NCI-H345 treated with DMSO at 0.1 percent for 48 hours (cell line): Measurements from ENCODE around the gene ABCA13.
A peak's percentile ranks its signal among the peaks of the same experiment; 100 is the strongest.

Experiments used
- DNase-seq: peaks from one replicate; lab custom pipeline; 2025; ENCODE audit not compliant: unreplicated experiment; lab: John Stamatoyannopoulos, UW

Gene ABCA13

GRCh38 chr7:48426331-48426965 lies 255.2 kb downstream of the ABCA13 start:
- DNase-seq: no peak

- DNase-seq: peak; percentile 62
Observed at GRCh38 chr7:48426966-48427555, 255.8 kb downstream of the ABCA13 start.

GRCh38 chr7:48427671-48428070 lies 256.4 kb downstream of the ABCA13 start:
- no peak for DNase-seq

- DNase-seq: no peak
Observed at GRCh38 chr7:48428091-48428684, 256.9 kb downstream of the ABCA13 start.

DNA sequence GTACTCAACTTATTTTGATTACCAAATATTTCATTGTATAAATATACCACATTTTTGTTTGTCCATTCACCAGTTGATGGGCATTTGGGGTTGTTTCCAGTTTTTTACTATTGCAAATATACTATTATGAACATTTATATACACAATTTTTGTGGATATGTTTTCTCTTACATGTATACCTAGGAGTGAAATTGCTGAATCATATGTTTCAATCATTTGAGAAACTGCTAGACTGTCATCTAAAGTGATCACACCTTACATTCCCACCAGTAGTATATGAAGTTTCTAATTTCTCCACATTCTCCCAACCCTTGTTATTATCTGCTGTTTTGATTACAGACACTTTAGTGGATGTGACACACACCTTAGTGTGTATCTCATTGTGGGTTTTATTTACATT lies 257.9 kb downstream of the ABCA13 start:
- no peak for DNase-seq

DNA sequence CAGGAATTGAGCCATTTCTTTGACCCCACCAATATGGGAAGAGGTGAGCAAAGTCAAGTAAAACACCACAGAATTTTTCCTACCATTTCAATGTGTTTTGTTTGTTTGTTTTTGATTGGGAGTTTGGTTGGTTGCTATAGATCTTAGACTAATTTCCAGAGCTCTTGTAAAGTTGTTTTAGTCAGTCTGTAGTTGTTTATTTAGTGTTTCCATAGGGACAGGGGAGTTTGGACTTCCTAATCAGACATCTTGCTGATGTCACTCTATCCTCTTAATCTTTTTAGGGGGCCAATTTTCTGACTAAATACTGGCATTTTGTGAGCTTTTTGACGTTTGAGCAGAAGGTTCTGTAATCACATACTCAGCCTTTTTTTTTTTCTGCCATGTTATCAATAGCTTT lies 266.9 kb downstream of the ABCA13 start:
- no peak for DNase-seq

DNA sequence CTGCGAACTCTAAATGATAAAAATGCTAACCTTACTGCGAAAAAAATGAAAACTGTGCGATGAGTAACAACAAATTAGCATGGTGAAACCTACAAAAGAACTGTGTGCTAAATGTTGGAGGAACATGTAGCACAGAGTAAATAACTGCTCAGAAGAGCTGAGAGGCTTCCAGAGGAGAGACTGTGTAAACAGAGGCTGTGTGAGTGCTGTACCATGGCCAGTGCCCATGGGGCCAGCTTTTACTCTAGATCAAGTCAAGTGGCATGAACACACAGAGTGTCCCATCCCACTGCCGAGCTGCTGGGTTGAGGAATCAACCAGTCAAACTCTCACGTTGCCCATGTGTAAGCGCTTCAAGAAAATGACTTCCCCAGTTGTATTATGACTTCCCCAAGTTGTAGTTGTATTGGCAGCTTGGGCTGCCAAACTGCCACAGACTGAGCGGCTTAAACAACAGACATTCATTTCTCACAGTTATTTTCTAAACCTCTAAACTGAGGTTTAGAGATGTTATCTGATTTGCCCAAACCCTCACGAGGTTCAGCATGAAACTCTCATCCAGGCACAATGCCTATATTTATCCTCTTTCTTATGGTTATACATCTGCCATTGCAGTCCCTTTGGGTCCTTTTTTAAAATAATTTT lies 270.7 kb downstream of the ABCA13 start:
- peak; percentile 28 for DNase-seq

- DNase-seq: no peak
Observed at GRCh38 chr7:48443051-48443450, 271.8 kb downstream of the ABCA13 start.

DNA sequence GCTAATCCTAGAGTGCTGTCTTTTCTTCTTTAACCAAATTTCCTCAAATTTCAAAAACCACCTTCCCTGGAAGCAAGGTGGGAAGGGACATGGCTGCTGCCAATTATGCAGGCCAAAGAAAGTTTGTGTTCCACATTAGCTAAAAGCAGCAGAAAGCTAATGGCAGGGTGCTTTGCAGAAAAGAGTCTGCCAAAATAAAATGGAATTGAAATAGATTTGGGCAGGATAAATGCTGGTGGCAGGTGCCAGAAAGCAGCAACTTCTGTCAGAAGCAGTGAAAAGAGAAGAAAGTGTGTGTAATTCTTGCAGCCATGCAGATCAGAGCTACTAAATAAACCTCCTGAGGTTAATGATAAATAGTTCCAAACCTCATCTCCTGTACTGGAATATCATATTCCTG lies 275.5 kb downstream of the ABCA13 start:
- no peak for DNase-seq

DNA sequence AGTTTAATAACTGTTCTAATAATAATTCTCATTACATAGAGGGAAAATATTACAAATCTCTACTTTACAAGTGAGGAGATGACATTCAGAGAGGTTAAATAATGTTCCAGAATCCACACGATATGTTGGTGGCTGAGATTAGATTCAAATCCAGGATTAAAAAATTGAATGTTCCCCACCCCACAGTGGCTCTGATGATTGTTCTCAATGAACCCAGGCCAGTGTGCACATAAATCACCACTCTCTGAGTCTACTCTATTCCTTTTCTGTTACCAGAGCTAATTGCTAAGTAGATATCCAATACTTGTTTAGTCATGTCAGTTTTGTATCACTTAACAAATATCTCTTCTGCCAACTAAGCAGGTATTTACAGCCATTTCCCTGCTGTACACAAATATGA lies 281.0 kb downstream of the ABCA13 start:
- DNase-seq: no peak

DNA sequence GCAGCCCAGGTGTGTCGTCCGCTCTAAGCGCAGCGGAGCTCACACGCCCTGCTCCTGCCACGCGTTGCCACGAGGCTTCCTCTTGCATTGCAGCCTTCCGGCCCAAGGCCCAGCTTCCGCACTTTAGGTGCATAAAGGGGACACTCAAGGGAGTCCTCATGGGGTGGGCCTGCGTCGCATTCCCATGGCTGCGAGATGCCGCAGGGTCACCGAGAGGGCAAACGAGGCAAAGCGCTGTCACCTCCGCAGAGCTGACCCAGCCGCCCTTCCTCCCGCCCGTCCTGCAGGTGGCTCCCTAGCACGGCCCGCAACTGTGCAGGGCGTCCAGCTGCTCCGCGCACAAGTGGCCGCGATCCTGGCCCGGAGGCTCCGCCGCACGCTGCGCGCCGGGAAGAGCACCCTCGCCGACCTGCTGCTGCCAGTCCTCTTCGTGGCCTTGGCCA lies 283.5 kb downstream of the ABCA13 start:
- no peak for DNase-seq

DNA sequence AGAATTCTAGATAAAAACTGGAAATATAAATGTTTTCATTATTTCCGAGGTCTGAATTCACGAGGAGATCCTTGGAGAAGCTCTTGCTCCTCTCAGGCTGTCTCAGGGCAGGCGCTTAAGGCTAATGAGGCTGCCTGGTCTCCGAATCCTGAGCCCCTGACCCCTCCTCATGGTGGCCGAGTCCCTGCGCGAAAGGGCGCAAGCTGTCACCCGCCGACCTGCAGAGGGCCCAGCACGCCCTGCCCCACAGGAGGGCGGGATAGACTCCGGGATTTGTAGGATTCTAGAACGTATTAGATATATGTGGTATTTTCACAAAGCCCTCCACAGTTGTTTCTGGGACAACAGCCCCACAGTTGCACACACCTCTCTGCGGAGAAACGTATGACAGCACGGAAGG lies 284.1 kb downstream of the ABCA13 start:
- DNase-seq: no peak

DNA sequence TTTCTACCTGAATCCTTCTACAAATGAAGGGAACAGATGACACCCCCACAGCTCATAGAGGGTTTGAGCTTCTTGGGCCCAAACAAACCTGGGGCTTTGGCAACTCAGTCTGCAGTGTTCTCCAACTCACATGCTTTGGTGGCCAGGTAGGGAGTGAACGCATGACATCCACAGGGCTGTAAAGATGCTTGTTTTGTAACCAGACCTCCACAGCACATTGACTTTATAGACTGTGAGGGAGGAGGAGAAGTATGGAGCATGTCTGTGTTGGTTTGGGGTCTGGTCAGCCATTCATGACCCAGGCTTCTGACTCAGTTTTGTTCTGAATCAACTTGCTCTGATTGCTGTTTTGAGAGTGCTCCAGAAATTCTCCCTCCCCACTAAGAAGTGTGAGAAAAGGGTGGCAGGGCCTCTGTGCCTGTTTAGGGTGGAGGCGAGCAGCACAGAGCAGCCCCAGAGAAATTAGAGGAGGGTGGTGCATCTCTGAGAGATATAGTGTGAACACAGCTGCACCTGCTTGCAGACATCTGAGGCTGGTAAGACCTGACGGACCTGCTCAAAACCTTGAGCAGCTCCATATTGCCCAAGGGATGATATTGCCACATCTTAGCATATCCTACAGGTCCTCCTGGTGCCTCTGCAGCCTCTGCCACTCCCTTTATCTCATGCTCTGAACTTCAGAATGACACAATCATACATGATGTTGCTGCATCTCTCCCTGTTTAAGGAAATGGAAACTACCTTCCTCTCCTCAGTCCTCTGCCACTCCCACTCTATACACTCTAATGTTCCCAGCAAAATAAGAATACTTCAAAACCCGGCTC lies 287.7 kb downstream of the ABCA13 start:
- DNase-seq: no peak

DNA sequence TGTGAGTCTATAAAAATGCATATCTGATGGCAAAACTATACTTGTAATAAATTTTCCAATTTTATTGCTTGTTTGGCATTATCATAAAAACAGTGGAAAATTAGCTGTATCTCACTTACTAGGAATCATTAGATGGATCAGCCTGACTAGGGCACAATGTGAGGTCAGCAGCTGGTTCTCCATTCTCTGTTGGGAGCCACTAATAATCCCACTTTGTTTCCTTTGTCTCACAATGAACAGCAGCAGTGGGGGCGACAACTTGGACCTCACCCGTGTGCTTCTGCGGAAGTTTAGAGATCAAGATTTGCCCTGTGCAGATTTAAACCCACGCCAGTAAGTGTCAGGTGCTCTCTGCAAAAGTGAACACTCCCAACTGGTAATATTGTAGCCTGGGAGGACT lies 295.5 kb downstream of the ABCA13 start:
- DNase-seq: no peak

GRCh38 chr7:48471196-48471595 lies 299.9 kb downstream of the ABCA13 start:
- no peak for DNase-seq

- DNase-seq: no peak
Observed at GRCh38 chr7:48472640-48473039, 301.4 kb downstream of the ABCA13 start.

GRCh38 chr7:48473205-48473865 lies 302.1 kb downstream of the ABCA13 start:
- no peak for DNase-seq

- no peak for DNase-seq
Observed at GRCh38 chr7:48481235-48481634, 310.0 kb downstream of the ABCA13 start.

- DNase-seq: no peak
Observed at GRCh38 chr7:48497521-48497920, 326.3 kb downstream of the ABCA13 start.

- no peak for DNase-seq
Observed at GRCh38 chr7:48502021-48502420, 330.8 kb downstream of the ABCA13 start.

DNA sequence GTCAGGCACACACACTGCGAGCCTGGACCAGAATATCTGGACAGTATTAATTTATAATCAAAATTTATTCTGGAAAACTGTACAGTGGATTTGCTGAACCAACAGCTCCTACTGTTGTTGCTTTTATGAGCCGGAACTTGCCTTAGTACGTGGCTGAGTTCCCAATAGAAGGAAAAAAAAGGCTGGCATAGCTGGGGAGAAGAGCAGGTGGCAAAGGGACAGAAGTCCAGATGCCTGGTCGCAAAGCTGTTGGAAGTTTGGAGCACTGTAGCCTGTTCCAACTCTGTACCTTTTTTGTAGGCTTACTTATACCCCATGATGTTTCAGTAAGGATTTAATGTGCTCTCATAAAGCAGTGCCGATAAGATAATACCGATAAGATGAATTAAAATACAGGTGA lies 333.8 kb downstream of the ABCA13 start:
- DNase-seq: no peak
